ENCODE measurements around the gene RPRD2.

RPRD2 gene

GRCh38 chr1:150415800-150416199 lies 51.9 kb downstream of the RPRD2 start:
- H3K4me3 ChIP-seq (ENCODE audit: low read depth, low read length), result no peak overlapping the region
- no peak for TF ChIP-seq CTCF (IDR thresholded peaks at IDR 0.05; ENCODE audit: low read depth, low read length, missing control alignments)
- no peak for DNase-seq (ENCODE audit: low read depth)
- in situ Hi-C loops (cut with HindIII; ENCODE audit: low sequenced_read_pairs), result no loop called here

GRCh38 chr1:150420560-150421265 lies 56.8 kb downstream of the RPRD2 start:
- no peak for TF ChIP-seq CTCF (IDR thresholded peaks at IDR 0.05; ENCODE audit: low read depth, low read length, missing control alignments)
- peak; percentile 53 for DNase-seq (ENCODE audit: low read depth)
- H3K4me3 ChIP-seq (ENCODE audit: low read depth, low read length), result no peak overlapping the region
- in situ Hi-C loops (cut with HindIII; ENCODE audit: low sequenced_read_pairs), result no loop called here

DNA sequence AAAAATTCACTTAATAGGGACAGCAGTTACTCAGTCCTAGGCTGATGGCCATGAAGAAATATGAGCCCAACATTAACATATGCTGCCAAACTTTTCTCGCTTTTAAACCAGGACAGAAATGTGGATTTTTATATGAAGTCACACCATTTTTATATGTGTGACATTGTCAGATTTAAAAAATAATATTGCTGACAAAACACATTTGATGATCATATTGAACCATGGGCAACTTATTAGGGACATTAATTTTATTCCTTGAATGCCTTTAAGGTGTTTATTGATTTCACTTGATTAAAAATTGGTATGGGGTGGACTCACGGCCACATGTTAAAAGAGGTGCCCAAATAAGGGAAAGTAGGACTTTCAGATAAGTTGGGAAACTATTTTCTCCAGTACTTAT lies 58.6 kb downstream of the RPRD2 start:
- TF ChIP-seq CTCF (IDR thresholded peaks at IDR 0.05; ENCODE audit: low read depth, low read length, missing control alignments), result no peak
- H3K4me3 ChIP-seq (ENCODE audit: low read depth, low read length), result no peak overlapping the region
- in situ Hi-C loops (cut with HindIII; ENCODE audit: low sequenced_read_pairs), result no loop called here
- no peak for DNase-seq (ENCODE audit: low read depth)

DNA sequence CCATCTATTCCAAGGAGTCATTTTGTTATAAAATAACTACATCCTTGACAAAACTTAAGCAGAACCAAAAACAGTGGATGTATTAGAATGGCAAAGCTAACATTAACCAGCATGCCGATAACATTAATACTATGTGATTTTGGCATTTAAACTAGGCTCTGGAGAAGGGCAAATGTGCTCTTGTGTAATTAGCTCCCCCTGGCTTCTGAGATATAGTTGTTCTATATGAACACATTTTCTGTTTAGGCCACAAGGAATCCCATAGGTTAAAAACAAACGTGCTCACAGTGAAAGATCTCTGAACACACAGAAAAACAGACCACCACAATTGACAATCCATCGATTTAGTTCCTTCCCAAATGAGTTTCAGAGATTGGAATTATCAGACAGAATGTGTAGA lies 65.9 kb downstream of the RPRD2 start:
- DNase-seq (ENCODE audit: low read depth), result no peak
- in situ Hi-C loops (cut with HindIII; ENCODE audit: low sequenced_read_pairs), result no loop called here
- TF ChIP-seq CTCF (IDR thresholded peaks at IDR 0.05; ENCODE audit: low read depth, low read length, missing control alignments), result no peak
- H3K4me3 ChIP-seq (ENCODE audit: low read depth, low read length), result no peak overlapping the region

DNA sequence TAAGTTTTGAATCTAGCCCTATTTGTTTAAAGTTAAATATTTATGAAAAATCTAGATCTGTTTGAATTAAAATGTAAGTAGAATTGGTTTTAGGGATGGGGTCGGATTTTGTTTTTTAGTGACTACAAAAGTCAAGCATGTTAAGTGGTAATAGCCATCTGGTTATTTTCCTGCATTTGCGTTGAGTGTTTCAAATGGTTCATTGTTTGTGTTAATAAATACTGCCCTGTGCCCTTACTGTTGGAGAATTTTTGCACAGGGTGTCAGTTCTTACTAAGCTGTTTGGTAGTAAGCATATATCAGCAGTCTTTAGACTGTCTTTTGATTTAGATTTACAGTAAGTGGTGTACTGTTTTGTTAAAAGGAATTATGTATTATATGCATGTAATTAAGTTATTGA lies 77.2 kb downstream of the RPRD2 start:
- in situ Hi-C loops (cut with HindIII; ENCODE audit: low sequenced_read_pairs), result no loop called here
- TF ChIP-seq CTCF (IDR thresholded peaks at IDR 0.05; ENCODE audit: low read depth, low read length, missing control alignments), result no peak
- no peak for DNase-seq (ENCODE audit: low read depth)

DNA sequence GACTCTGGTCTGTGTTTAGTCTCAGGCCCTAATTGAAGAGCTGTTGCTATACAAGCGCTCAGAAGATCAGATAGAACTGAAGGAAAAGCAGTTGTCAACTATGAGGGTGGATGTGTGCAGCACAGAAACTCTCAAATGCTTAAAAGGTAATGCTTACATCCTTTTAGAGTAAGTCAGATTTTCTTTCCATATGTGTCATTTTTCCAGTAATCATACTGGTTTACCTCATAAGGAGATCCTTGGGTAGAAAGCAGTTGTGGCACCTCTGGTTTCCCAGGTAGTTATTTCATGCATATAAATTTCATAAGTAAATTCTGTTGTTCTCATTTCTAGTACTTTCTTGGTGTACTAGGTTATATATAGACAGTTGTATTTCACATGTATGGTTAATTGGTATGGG lies 80.3 kb downstream of the RPRD2 start:
- no peak for DNase-seq (ENCODE audit: low read depth)
- TF ChIP-seq CTCF (IDR thresholded peaks at IDR 0.05; ENCODE audit: low read depth, low read length, missing control alignments), result no peak
- no peak overlapping the region for H3K4me3 ChIP-seq (ENCODE audit: low read depth, low read length)
- in situ Hi-C loops (cut with HindIII; ENCODE audit: low sequenced_read_pairs), result no loop called here

More for the DNA sequence above, 77.2 kb downstream of the RPRD2 start:
- H3K4me3 ChIP-seq (ENCODE audit: low read depth, low read length), result no peak overlapping the region

All from astrocyte of the cerebellum (primary cell).